HG02973 (cell line): ENCODE results near the gene GCSAML.
"Not testable (repeated sequence)": the region's sequence is repeated elsewhere in the genome, so short reads cannot be mapped to it uniquely, and the experiment has no call there.

ENCODE experiments used
- ATAC-seq: cut with Tn5 transposase; IDR thresholded peaks from one replicate; pipeline ENCODE4 v1.9.1; 2021; ENCODE audit warnings: moderate library complexity; ENCODE audit not compliant: unreplicated experiment

The GCSAML gene

DNA sequence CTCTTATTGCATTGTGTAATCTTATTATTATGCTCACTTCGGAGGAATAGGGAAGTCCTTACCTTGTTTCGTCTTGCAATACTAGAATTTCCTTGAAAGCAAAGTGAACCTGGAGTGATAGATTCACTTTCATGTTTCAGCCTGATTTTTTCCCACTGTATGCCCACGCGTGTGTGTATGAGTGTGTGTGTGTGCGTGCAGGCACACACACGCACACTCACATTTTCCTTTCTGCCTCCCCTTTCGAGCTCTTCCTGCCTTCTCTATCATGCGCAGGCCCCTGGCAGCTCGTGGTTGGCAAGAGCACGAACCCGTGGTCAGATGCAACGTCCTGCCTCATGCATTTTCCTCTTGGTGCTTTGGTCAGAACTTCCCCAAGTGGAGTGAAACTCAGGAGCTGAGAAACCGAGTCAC lies at the start of gene GCSAML:
GCSAML (plus strand) TSS at position 366 of the 414 bp plus-strand sequence. CDS start 58 bp downstream, outside the sequence.
- no peak for ATAC-seq

DNA sequence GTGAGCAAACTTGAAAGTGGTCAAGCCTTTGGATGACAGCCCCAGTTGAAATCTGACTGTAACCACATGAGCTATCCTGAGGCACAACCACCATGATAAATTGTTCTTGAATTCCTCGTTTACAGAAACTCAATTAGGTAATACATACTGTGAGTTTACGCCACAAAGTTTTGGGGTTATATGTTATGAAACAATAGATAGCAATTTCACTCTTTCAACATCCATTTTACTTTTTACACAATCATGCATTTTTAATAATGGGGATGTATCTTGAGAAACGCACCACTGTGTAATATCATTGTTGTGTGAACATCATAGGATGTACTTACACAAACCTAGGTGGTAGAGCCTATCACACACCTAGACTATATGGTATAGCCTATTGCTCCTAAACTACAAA lies 48.1 kb upstream of the GCSAML start:
- ATAC-seq: no peak

DNA sequence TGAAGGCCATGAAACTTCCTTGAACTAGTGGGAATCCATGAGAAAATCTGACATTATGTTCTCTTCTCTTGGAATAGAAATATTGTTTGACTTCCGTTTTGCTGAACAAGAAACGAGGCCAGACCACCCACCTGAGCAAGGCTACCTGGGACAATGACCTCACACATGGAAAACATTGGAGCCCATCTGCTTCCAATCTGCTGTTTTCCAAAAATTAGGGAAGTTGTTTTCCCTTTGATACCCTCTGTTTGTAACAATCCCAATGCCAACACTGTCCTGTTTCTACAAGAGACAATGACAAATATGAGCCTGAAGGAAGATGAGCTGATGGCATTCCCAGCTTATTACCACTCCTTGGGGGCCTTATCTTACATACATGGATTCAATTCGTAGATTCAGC lies 42.1 kb upstream of the GCSAML start:
- ATAC-seq: no peak

DNA sequence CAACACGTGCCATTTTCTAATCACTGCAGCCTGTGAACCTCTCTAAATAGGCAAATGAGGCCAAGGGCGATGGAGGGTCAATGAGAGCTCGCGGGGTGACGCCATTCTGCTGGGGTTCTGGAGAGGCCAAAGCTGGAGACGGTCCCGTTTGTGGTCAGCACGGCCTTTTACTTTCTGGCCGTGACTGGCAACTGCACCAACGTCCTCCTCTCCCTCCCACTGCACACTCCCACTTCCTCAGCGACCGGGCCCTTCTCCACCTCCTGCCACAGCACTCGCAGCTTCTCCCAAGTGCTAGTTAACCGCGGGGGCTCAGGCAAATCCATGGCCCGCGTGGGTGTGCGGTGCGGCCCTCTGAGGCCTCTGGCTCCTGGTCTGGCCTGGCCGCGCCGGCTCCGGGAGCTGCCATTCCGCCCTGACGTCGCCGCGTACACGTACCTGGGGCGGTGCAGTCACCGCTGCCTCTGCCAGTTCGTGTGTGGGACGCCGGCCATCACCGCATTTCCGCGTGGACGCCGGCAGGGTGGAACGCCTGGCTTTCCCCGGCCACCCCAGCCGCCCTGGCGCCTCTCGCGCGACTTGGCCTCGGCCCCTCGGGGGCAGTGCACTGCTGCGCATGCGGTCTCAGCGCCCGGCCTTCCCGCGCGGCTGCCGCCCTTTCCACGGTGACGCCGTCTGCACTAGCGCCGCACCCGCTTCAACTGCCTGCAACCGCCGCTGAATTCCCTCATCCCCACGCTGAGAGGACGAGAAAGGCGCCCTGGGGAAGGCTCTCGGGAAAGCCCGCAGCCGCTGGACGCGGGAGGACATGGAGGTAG lies 30.9 kb upstream of the GCSAML start:
- no peak for ATAC-seq

DNA sequence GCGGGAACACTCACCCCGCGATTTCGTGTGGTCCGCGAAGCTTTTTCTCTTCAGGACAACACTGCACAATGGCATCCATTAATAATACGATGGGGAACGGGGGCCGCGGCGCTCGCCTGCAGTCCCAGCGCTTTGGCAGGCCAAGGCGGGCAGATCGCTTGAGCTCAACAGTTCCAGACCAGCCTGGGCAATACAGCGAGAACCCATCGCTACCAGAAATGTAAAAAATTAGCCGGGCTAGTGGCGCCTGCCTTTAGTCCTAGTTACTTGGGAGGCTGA lies 30.4 kb upstream of the GCSAML start:
- ATAC-seq: no peak

DNA sequence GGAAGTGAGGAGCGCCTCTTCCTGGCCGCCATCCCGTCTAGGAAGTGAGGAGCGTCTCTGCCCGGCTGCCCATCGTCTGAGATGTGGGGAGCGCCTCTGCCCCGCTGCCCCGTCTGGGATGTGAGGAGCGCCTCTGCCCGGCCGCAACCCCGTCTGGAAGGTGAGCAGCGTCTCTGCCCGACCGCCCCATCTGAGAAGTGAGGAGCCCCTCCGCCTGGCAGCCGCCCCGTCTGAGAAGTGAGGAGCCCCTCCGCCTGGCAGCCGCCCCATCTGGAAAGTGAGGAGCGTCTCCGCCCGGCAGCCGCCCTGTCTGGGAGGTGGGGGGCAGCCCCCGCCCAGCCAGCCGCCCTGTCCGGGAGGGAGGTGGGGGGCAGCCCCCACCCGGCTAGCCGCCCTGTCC lies 27.0 kb upstream of the GCSAML start:
- not testable (repeated sequence) for ATAC-seq

DNA sequence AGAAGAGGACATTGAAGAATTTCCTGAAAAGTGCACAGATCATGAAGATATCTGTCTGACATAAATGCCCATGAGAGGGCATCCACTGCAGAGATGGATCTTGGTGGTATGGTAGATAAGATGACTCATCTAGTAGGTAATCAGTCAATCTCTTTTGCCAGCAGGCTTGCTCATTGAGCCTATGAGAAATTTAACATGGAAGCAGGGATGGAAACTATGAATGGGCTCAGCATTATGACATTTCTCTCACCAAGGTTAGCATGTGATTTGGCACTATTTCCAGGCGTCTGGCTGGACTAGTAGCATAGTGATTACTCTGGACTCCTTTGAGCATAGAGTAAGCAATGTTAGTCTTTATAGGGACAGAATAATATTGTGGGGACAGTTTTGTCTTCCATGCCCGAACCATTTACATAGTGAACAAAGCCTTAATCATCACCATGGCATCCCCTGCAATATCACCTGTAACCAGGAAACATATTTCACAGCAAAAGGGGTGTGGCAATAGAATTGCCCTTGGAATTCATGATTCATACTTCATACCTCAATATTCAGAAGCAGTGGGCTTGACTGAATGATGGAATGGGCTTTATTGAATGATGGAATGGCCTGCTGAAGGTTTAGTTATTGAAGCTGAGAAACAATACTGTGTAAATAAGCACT lies 20.0 kb upstream of the GCSAML start:
- no peak for ATAC-seq

DNA sequence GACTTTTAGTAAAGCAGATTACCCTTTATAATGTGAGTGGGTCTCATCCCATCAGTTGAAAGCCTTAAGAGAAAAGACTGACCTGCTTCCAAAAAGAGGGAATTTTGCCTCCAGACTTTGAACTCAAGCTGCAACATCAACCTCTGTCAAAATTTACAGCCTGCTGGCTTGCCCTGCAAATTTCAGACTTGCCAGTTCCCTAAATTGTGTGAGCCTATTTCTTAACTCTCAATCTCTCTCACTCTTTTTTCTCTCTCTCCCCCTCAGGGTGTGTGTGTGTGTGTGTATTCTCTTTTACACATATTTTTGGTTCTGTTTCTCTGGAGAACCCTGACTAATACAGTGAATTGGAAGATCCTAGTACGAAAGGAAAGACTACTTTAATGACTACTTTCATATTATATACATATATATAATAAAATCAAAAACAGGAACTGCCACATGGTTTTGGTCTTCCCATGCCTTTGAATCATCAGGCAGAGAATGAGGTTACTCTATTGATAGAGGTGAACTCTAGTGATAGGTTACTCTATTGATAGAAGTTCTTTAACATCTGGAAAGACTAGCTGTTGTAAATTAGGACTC lies 19.1 kb upstream of the GCSAML start:
- no peak for ATAC-seq

DNA sequence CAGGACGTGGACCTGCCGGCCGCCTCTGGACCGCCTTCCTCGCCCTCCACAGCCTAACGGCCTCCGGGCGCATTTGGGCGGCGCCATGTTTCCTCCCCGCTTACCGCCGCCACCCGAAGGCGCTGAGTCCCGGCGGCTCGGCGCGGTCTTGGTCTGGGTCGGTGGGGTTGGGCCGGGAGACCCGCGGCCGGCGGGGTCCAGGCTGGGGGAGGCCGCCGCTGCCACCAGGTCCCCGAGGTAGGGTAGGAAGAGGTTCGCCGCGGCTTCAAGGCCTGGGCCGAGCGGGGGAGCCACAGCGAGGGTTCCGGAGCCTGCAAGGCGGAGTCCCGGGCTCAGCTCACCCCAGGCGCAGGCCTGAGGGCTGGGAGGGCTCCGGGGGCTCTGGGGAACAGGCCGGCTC lies 18.1 kb upstream of the GCSAML start:
- ATAC-seq: no peak

DNA sequence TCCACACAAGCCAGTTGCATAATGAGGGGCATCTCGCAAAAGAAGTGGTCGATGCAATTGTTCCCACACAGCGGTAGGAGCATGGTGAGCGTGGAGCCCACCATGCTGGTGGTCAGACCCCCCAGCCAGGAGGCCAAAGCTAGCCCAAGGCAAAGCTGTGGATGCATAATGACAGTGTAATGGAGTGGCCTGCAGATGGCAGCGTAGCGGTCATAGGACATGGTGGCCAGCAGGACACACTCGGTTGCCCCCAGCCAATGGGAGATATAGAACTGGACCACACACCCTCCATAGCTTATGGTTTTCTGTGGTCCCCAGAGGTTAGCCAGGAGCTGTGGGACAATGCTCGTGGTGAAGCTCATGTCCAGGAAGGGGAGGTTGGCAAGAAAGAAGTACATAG lies 17.0 kb upstream of the GCSAML start:
- ATAC-seq: no peak

DNA sequence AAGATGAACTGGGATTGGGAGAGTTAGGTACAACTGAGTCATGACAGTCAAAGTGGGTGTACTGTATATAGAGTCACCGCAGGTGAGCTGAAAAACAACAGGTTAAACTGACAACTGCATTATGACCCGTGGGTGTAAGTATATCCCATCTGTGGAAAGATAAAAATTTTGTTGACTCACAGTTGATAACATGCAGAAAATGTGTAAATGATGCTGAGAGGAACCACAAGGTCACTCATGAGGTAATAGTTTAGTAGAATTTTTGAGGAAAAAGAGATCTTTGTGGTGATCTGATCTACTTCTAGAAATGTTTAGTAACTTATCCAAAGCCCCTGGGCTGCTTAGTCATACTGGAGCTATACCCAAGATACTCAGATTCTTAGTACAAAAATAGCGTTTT lies 13.5 kb upstream of the GCSAML start:
- ATAC-seq: no peak

DNA sequence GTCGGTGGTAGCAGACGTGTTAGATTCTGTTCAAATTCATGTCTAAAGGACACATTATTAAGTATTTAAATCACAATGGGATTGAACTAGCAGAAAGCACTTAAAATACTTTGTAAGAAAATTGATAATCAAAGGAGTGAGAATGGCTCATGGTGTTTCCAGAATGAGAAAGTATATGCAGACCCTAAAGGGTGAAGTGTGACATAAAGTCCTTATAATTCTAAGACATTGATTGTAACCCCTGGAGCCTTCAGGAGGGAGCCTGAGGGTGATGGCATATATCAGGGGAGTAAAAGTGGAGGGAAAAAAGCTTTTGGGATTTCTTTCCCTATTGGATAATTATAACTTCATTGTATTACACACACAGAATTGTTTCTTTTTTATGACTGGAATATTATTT lies 12.6 kb upstream of the GCSAML start, which contains the start of gene OR2C3:
OR2C3 (minus strand) TSS at position 101 of the 400 bp plus-strand sequence. CDS start 3,929 bp downstream, outside the sequence.
- no peak for ATAC-seq

DNA sequence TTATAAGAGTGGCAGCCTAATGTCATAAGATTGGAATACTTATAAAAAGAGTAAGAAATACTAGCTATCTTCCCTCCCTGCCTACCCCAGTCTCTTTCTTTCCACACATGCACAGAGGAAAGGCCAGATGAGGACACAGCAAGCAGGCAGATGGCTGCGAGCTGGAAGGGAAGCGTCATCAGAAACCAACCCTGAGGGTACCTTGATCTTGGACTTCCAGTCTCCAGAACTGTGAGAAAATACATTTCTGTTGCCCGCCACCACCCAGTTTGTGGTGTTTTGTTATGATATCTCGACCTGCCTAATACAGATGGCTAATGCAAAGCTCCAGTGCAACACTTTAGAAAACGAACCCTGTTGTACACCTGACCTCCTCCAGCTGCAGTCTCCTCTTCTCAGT lies 10.4 kb upstream of the GCSAML start:
- ATAC-seq: no peak

DNA sequence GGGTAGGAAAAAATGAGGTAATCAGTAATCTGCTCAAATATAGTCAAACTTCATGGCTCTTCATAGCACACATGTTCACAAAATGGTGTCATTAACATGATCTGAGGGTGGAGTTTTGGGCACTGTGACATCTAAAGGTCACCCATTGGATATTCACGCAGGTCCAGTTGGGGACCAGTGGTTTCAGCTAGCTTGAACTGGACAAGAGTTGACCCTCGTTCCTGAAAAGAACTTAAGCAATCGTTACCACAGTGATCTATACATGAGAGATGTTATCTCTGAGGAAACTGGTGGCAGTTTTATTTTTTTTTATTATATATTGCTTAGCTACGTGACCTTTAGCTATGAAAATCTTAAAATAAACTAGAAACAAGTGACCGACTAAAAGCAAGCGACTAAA lies 9.7 kb upstream of the GCSAML start:
- no peak for ATAC-seq

DNA sequence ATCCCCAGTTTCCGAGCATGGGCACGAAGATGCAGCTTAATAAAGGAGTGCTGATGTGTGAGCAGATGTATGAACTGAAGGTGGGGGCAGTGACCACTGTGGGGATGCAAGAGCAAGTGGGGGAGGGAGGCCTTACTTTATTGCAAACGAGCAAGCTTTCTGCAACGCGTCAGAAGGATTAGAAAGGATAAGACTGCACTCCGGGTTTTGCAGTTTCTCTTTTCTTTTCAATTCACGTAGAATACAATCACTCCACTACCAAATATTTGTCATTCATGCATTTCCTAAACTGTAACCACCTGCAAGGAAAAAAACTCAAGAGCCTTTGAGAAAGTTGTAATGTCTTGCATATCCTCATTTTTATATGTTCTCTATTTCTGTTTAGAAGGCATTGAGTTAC lies 8.4 kb upstream of the GCSAML start:
- ATAC-seq: no peak

DNA sequence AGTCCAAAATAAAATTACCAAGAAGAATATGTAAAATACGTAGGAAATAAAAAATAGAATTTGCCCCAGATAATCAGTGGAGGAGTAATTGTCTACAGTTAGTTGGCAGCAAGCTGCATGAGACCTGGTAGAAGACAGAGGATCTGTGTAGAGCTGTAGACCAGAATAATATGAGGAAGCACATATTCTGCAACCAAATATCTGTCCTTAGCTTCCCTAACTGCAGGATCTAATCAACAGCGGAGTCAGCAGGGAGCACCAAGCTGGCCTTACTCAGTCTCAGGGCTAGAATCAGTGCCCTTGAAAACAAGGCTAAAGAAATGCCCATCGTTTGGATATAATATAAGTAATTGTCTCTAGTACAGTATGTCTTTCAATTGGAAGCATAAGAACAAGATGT lies 6.1 kb upstream of the GCSAML start:
- no peak for ATAC-seq

DNA sequence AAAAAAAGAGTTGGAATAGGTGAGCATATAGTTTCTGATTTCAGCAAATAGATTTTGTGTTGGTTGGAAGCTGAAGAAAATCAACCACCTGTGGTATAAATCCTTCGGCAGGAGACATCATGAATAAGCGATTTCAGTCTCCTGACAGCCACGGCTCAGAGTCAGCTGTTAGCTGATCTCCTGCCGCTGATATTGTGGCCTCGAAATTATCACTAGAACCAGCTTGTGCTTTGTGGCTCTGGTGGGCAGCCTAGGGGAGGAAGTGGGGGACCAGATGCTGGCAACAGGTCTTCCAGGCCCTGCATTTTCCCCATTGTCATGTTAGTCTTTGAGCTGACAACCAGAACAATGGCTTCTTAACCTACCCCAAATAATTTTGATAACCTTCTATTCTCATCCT lies 842 bp upstream of the GCSAML start:
- ATAC-seq: no peak

DNA sequence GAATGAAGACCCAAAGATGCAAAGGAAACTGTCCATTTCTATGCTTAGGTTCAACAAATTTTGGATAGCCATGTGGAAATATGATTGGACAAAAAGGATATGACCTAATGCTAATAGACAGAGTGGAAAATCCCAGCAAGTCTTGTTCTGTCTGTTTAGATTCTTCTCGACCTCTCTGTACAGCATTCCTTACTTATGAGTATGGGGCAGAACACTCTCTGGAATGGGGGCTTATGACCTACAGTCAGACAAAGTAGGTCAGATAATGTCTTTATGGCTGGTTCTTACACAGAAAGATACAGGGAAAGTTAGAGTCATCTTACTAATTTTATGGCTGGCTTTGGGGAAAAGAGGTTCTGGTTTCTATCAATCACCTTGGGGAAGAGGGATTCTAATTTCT lies 2.8 kb downstream of the GCSAML start:
- ATAC-seq: no peak

DNA sequence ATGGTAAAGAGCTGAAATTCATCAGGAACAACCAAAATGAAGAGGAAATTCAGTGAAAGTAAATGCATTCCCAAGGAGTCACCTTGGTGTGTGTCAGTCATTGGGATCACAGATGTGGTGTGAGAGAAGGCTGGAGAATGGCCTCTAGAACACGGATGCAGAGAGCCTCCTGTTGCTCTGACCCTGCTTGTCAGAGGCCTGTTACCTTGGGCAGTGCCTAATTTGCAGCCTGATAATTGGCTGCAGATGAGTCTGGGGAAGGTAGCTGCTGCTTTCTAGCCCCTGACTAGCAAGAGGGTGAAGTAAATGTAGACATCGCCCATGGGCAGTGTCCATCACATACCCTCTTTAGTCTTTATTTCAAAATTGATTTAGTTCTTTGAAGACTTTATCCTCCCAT lies 3.3 kb downstream of the GCSAML start:
- ATAC-seq: no peak

DNA sequence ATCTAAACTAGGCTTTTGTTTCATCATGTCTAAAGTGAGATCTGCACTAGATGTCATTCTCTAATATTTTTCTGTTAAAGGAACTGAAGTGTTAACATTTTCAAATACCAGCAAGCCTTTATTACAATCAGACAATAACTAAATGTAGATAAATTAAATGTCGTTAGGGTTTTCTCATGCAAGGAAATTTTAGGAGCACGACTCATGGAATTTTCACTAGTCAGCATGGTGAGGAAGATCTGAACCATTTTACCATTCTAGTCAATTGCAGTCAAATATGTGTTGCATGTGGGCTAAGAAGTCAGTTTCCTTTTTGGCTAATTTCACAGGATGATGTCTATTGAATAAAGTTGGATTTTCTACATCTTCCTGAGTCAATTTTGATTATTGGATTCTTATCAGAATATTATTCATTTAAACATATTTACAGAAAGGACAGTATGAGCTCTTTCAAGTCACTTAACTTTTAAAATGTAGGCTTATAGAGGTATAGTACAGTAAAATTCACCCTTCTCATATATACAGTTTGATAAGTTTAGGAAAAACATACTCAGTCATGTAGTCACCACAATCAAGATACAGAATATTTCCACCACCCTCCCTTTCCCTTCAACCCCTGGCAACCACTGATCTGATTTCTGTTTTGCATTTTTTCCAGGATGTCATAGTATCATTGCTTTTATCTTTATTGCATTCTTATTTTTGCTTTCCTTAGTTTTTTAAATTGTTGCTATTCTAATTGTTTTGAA lies 9.2 kb downstream of the GCSAML start:
- no peak for ATAC-seq

DNA sequence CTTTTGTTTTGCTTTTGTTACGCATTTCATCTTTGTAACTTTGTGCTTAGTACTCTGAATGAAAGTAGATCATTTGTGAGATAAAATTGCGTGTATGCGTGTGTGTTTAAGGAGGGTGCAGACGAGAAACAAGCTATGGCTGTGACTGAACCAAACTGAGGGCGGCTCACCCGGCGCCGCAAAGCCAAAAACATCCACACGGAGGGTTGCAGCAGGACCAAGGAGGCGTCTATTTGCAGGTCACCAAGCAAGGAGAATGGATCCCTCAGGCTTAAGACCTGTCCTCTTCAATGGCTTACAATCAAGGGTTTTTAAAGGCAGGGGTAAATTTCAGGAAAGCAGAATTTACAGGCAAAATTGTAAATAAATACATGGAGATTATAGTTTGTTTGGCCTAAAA lies 12.8 kb downstream of the GCSAML start:
- no peak for ATAC-seq

DNA sequence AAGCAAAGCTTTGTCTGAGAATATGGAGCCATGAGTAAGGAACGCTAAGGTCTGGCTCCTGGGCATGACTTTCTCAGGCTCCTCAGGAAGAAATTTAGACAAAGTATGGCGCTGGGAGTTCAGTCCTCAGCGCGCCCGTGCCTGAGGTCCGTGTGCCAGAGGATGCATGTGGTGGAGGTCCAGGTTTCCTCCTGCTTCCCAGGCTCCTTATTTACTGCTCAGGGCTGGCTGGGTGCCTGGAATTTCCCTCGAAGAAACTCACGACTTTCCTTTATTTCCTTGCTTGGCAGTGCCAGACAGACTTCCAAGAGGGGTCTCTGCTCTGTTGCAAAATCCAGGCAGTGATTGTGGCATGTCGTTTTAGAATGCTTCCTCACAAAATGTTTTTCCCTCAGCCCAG lies 13.3 kb downstream of the GCSAML start:
- no peak for ATAC-seq
